ENCODE data around the gene SPACA5B. TPM values are rescaled to one million over a fixed set of nuclear protein-coding genes. Genes with fewer than 3 reads are reported as not detected.
"Not testable (repeated sequence)": the region's sequence is repeated elsewhere in the genome, so short reads cannot be mapped to it uniquely, and the experiment has no call there.

SPACA5B gene
- total RNA-seq (2022) (not detected in 2 replicates), Bru-seq, nascent RNA (not detected), BruChase-seq, experiment 1, labeled RNA remaining after a 6-hour chase (not detected), BruChase-seq, experiment 2, labeled RNA remaining after a 2-hour chase (not detected)
- long read RNA-seq, result 0 reads

DNA sequence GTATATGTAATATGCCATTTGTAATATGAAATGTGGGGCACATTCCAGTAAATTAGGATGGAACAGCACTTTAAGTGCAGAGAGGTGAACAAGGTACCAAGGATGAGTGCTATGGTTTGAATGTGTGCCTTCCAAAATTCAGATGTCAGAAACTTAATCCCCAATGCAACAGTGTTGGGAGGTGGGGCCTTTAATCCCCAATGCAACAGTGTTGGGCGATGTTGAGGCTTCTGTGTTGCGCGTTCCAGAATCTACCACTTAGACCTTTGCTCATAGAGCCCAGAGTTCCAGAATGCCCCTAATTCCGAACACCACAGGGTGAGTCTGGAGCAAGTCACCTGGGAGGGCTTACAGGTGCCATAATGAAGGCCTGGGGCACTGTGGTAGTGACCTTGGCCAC is at the start of gene SPACA5B:
Gene SPACA5B, plus strand, starts transcription at position 301 of the 400 bp plus-strand sequence. Its CDS starts 62 bp downstream, at position 363.
- H3K9me3 Mint-ChIP-seq (ENCODE audit: low read depth, unreplicated experiment); intact Hi-C loops (cut with micrococcal nuclease; ENCODE audit: unreplicated experiment); H3K27ac Mint-ChIP-seq (ENCODE audit: unreplicated experiment); H3K4me3 Mint-ChIP-seq (ENCODE audit: low read depth, unreplicated experiment); BruUV-seq (replicated peaks); H3K36me3 Mint-ChIP-seq (ENCODE audit: insufficient read depth, unreplicated experiment); H3K27me3 Mint-ChIP-seq (ENCODE audit: unreplicated experiment); DNase-seq; H3K4me1 Mint-ChIP-seq (ENCODE audit: low read depth, unreplicated experiment); CTCF ChIA-PET: not testable (repeated sequence)

DNA sequence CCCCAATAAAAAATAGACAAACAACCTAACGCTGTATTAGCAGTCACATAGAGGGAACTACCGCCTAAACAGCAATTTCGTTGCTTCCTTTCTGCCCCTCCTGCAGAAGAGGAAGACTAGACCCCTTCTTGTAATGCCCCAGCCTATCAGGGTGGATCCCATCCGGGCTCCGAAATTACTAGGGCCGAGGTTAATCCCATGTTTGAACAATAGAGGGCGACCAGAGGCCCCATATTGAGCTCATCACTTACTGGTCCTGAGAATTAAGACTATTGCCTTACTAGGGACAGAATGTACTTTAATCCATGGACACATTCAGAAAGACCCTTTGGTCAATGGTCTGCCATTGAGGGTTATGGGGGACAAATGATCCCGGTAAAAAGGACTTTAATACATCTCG is 47.2 kb upstream of the SPACA5B start:
- DNase-seq, result peak; percentile 52
- Mint-ChIP-seq H3K36me3 (ENCODE audit: insufficient read depth, unreplicated experiment) (no peaks in the 10 kb centered on the region), H3K27ac (ENCODE audit: unreplicated experiment) (no peak overlapping the region), H3K9me3 (ENCODE audit: low read depth, unreplicated experiment) (no peaks in the 10 kb centered on the region), H3K27me3 (ENCODE audit: unreplicated experiment) (no peaks in the 10 kb centered on the region), H3K4me3 (ENCODE audit: low read depth, unreplicated experiment) (no peak overlapping the region), H3K4me1 (ENCODE audit: low read depth, unreplicated experiment) (peaks cover 19% of the 10 kb centered on the region)
- no TSS peak for BruUV-seq (replicated peaks)
- CTCF ChIA-PET, result interaction anchor here (1.0 to 1.8 kb wide), 3 partner anchors 179 to 491 kb away, joined by 3 to 10 read pairs (median 4); partner anchors contain the start of gene RBM3
- intact Hi-C loops (cut with micrococcal nuclease; ENCODE audit: unreplicated experiment), result loop anchor here (1.0 to 10.0 kb wide), 3 partner anchors 411 to 512 kb away; partner anchors contain the start of gene WDR13
- TF ChIP-seq, protein P1, sequence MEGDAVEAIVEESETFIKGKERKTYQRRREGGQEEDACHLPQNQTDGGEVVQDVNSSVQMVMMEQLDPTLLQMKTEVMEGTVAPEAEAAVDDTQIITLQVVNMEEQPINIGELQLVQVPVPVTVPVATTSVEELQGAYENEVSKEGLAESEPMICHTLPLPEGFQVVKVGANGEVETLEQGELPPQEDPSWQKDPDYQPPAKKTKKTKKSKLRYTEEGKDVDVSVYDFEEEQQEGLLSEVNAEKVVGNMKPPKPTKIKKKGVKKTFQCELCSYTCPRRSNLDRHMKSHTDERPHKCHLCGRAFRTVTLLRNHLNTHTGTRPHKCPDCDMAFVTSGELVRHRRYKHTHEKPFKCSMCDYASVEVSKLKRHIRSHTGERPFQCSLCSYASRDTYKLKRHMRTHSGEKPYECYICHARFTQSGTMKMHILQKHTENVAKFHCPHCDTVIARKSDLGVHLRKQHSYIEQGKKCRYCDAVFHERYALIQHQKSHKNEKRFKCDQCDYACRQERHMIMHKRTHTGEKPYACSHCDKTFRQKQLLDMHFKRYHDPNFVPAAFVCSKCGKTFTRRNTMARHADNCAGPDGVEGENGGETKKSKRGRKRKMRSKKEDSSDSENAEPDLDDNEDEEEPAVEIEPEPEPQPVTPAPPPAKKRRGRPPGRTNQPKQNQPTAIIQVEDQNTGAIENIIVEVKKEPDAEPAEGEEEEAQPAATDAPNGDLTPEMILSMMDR (IDR thresholded peaks at IDR 0.05; ENCODE audit: unreplicated experiment), result peak; percentile 33

DNA sequence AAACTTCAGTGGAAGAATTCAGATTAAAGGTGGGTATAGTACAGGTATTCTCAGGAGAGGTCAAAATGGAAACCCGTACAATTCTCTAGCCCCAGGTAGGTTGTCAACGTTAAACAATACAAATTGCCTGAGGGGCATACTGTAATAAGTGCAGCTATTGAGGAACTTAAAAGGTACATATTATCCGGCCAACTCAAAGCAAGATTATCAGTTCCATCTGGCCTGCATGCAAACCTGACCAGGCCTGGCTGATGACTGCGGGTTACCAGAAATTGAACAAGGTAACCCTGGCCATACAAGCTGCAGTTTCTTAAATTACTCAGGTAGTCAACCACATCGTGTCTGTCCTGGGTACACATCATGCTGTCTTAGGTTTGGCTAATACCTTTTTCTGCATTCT is 46.7 kb upstream of the SPACA5B start:
- no peak for DNase-seq
- intact Hi-C loops (cut with micrococcal nuclease; ENCODE audit: unreplicated experiment), result loop anchor here (1.0 to 10.0 kb wide), 3 partner anchors 411 to 511 kb away; partner anchors contain the start of gene WDR13
- CTCF ChIA-PET, result interaction anchor here (1.0 to 1.8 kb wide), 3 partner anchors 179 to 491 kb away, joined by 3 to 10 read pairs (median 4); partner anchors contain the start of gene RBM3
- BruUV-seq (replicated peaks), result no TSS peak
- Mint-ChIP-seq H3K4me3 (ENCODE audit: low read depth, unreplicated experiment) (no peak overlapping the region), H3K9me3 (ENCODE audit: low read depth, unreplicated experiment) (no peaks in the 10 kb centered on the region), H3K4me1 (ENCODE audit: low read depth, unreplicated experiment) (peaks cover 19% of the 10 kb centered on the region), H3K36me3 (ENCODE audit: insufficient read depth, unreplicated experiment) (no peaks in the 10 kb centered on the region), H3K27me3 (ENCODE audit: unreplicated experiment) (no peaks in the 10 kb centered on the region), H3K27ac (ENCODE audit: unreplicated experiment) (no peak overlapping the region)
- TF ChIP-seq, protein P1 (IDR thresholded peaks at IDR 0.05; ENCODE audit: unreplicated experiment), result no peak

GRCh38 chrX:48086082-48086481 is 44.3 kb upstream of the SPACA5B start:
- intact Hi-C loops (cut with micrococcal nuclease; ENCODE audit: unreplicated experiment), result loop anchor here (10.0 kb wide), 1 partner anchor 509 kb away; the partner anchor contains the start of gene WDR13
- Mint-ChIP-seq H3K27ac (ENCODE audit: unreplicated experiment) (peak overlapping the region; percentile 94), H3K27me3 (ENCODE audit: unreplicated experiment) (no peaks in the 10 kb centered on the region), H3K9me3 (ENCODE audit: low read depth, unreplicated experiment) (peaks cover 2% of the 10 kb centered on the region), H3K4me3 (ENCODE audit: low read depth, unreplicated experiment) (no peak overlapping the region), H3K36me3 (ENCODE audit: insufficient read depth, unreplicated experiment) (no peaks in the 10 kb centered on the region), H3K4me1 (ENCODE audit: low read depth, unreplicated experiment) (peaks cover 27% of the 10 kb centered on the region)
- no TSS peak for BruUV-seq (replicated peaks)
- peak; percentile 18 for DNase-seq
- TF ChIP-seq, protein P1 (IDR thresholded peaks at IDR 0.05; ENCODE audit: unreplicated experiment), result no peak
- CTCF ChIA-PET, result interaction anchor here (0.8 to 1.3 kb wide), 2 partner anchors 32 to 388 kb away, joined by 3 read pairs; no protein-coding TSS in a partner anchor

DNA sequence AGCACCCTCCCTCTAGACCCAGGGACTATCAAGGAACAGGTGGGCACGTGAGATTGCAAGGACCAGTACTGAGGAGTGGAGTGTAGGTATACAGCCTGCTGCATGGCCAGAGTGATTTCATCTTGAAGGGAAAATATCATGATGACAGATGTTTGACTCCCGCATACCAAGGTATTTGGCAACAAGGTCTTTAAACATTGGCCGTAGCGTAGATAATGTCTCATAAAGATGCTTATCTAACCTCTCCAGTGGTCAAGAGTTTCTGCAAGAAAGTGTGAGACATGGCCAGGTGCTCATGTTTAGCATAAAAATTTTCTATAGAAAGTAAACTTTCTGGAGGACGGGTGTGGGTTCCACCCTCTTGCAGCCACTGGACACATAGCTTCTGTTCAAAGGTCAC is 40.3 kb upstream of the SPACA5B start:
- BruUV-seq (replicated peaks), result no TSS peak
- CTCF ChIA-PET, result no interaction called here
- Mint-ChIP-seq H3K4me3 (ENCODE audit: low read depth, unreplicated experiment) (no peak overlapping the region), H3K4me1 (ENCODE audit: low read depth, unreplicated experiment) (peaks cover 23% of the 10 kb centered on the region), H3K27ac (ENCODE audit: unreplicated experiment) (no peak overlapping the region), H3K36me3 (ENCODE audit: insufficient read depth, unreplicated experiment) (no peaks in the 10 kb centered on the region), H3K27me3 (ENCODE audit: unreplicated experiment) (no peaks in the 10 kb centered on the region), H3K9me3 (ENCODE audit: low read depth, unreplicated experiment) (peaks cover 3% of the 10 kb centered on the region)
- intact Hi-C loops (cut with micrococcal nuclease; ENCODE audit: unreplicated experiment), result no loop called here
- no peak for DNase-seq
- TF ChIP-seq, protein P1 (IDR thresholded peaks at IDR 0.05; ENCODE audit: unreplicated experiment), result no peak

DNA sequence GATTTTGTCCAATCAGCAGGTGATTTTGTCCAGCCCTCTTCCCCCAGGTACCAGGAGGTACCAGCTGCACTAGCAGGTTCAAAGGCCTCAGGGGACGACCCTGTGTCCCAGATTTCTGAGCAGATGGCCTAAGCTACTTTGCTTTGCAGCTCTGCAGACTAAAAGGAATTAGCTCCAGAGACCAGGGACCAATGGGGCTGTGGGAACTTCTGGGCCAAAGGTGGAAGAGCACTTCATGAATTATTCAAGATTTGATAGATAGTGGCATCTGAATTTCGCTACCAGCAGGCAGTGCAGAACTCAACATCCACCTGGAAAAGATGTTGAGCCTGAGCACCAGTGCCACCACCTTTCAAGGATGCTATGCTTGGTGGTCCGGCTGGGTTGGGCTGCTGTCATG is 37.9 kb upstream of the SPACA5B start:
- H3K27ac Mint-ChIP-seq (ENCODE audit: unreplicated experiment); H3K4me3 Mint-ChIP-seq (ENCODE audit: low read depth, unreplicated experiment); CTCF ChIA-PET; BruUV-seq (replicated peaks); H3K36me3 Mint-ChIP-seq (ENCODE audit: insufficient read depth, unreplicated experiment); H3K27me3 Mint-ChIP-seq (ENCODE audit: unreplicated experiment); DNase-seq; H3K9me3 Mint-ChIP-seq (ENCODE audit: low read depth, unreplicated experiment); intact Hi-C loops (cut with micrococcal nuclease; ENCODE audit: unreplicated experiment): not testable (repeated sequence)
- H3K4me1 Mint-ChIP-seq (ENCODE audit: low read depth, unreplicated experiment), result peaks cover 11% of the 10 kb centered on the region

Measured in Calu3 (cell line).